OCI-LY1 (cell line): ENCODE measurements around the gene MYO1D.

ENCODE experiments used
- CTCF ChIP-seq: fragments of 200-600 bp; sonication (generic), shearing (Covaris generic); IDR thresholded peaks from 2 replicates; pipeline ENCODE4 v1.5.1; 2017; ENCODE audit warnings: mild to moderate bottlenecking, antibody characterized with exemption, low read length, moderate library complexity, mixed read lengths
- EZH2 ChIP-seq: fragments of 200-600 bp; sonication (generic), shearing (Covaris generic); IDR thresholded peaks from 2 replicates; pipeline ENCODE4 v1.8.0; 2017; ENCODE audit warnings: borderline replicate concordance, mixed run types, mild to moderate bottlenecking, antibody characterized with exemption, low read length, moderate library complexity, mixed read lengths

- TF ChIP-seq CTCF = no peak
- no peak for TF ChIP-seq EZH2
Observed at GRCh38 chr17:32786169-32786568, 90.8 kb downstream of the MYO1D start.
